Activated B cell treated with CpG ODN at 0.5 μM for 24 hours (primary cell): ENCODE results near the gene DNAJC4. TPM values are rescaled to one million over a fixed set of nuclear protein-coding genes. Genes with fewer than 3 reads are reported as not detected.

Experiments used
- ATAC-seq: fragments of 200-7000 bp; cut with Tn5 transposase; one replicate; pipeline ENCODE4 v1.10.0; 2021; ENCODE audit warnings: low read depth, mild to moderate bottlenecking, moderate library complexity
- CTCF ChIA-PET: fragments of 350-600 bp; sonication (Branson Sonifier 250); formaldehyde crosslinking; loops from one replicate; lab custom pipeline; 2021; ENCODE audit warnings: antibody characterized with exemption; lab: Charles Lee
- POLR2A ChIA-PET: fragments of 350-600 bp; sonication (Branson Sonifier 250); formaldehyde crosslinking; loops from one replicate; lab custom pipeline; 2021; ENCODE audit warnings: antibody characterized with exemption; lab: Charles Lee
- DNase-seq: peaks from one replicate; pipeline ENCODE4 v3.0.0; 2022
- H3K27ac Mint-ChIP-seq: one replicate; pipeline ENCODE4 v1.8.0; 2020; ENCODE audit warnings: mixed read lengths
- H3K27me3 Mint-ChIP-seq: one replicate; pipeline ENCODE4 v1.8.0; 2021; ENCODE audit warnings: mixed read lengths
- H3K36me3 Mint-ChIP-seq: one replicate; pipeline ENCODE4 v1.8.0; 2021; ENCODE audit warnings: low read depth, mixed read lengths
- H3K4me1 Mint-ChIP-seq: one replicate; pipeline ENCODE4 v1.8.0; 2021; ENCODE audit warnings: mixed read lengths
- H3K4me3 Mint-ChIP-seq: one replicate; pipeline ENCODE4 v1.8.0; 2020; ENCODE audit warnings: mild to moderate bottlenecking, mixed read lengths
- H3K9me3 Mint-ChIP-seq: one replicate; pipeline ENCODE4 v1.8.0; 2020; ENCODE audit warnings: mixed read lengths
- CTCF ChIP-seq: fragments of 200-600 bp; IDR thresholded peaks from one replicate; pipeline ENCODE4 v1.8.0; 2022; ENCODE audit warnings: antibody characterized with exemption, mild to moderate bottlenecking
- intact Hi-C: fragments of 100-400 bp; cut with micrococcal nuclease; formaldehyde crosslinking; loops from one replicate; pipeline ENCODE4 v1.15.1; 2024
- total RNA-seq: library from RNA; stranded (reverse); gene quantifications from 2 replicates; pipeline ENCODE4 v1.2.3, GENCODE V29; 2022

Gene DNAJC4
- total RNA-seq, 1 donor from 2014 or later, result 53.3 TPM

- DNase-seq (peak; percentile 65), ATAC-seq (peak; percentile 49)
- ChIA-PET POLR2A (interaction anchor here (0.6 to 12.7 kb wide), 7 partner anchors 8 to 37 kb away, joined by 3 to 191 read pairs (median 3); partner anchors contain the start of genes FERMT3, NUDT22 and TRPT1), CTCF (interaction anchor here (1.3 kb wide), 1 partner anchor 70 kb away, joined by 5 read pairs; no protein-coding TSS in a partner anchor)
- H3K27me3 Mint-ChIP-seq, result no peaks in the 10 kb centered on the region
- TF ChIP-seq CTCF, result no peak
- H3K36me3 Mint-ChIP-seq, result peaks cover 27% of the 10 kb centered on the region
- H3K4me1 Mint-ChIP-seq, result peaks cover 75% of the 10 kb centered on the region
- peak within 1 kb of the TSS; percentile 93 for H3K27ac Mint-ChIP-seq
- H3K4me3 Mint-ChIP-seq, result peak within 1 kb of the TSS; percentile 90
- intact Hi-C loops, result loop anchor here (1.0 to 5.0 kb wide), 3 partner anchors 17 to 297 kb away; partner anchors contain the start of genes NAA40, PLCB3, PRDX5 and TRMT112
- H3K9me3 Mint-ChIP-seq, result no peaks in the 10 kb centered on the region
These were observed 3.7 kb downstream of the DNAJC4 start, which contains the start of gene VEGFB for GRCh38 chr11:64233913-64234586. TSS of gene VEGFB (plus strand) at chr11:64234584. CDS start at chr11:64234834, 250 bp downstream.

- CTCF ChIA-PET, result no interaction called here
- DNase-seq, result peak; percentile 77
- no peaks in the 10 kb centered on the region for H3K27me3 Mint-ChIP-seq
- peaks cover 76% of the 10 kb centered on the region for H3K4me1 Mint-ChIP-seq
- peaks cover 30% of the 10 kb centered on the region for H3K36me3 Mint-ChIP-seq
- no peaks in the 10 kb centered on the region for H3K9me3 Mint-ChIP-seq
- POLR2A ChIA-PET, result interaction anchor here (0.6 to 2.0 kb wide), 7 partner anchors 9 to 50 kb away, joined by 3 to 11 read pairs (median 4); partner anchors contain the start of genes NUDT22, STIP1 and TRPT1
- no peak for TF ChIP-seq CTCF
- intact Hi-C loops, result loop anchor here (1.0 to 5.0 kb wide), 4 partner anchors 16 to 298 kb away; partner anchors contain the start of genes NAA40, PLCB3, PRDX5 and TRMT112
- H3K4me3 Mint-ChIP-seq, result peak overlapping the region; percentile 90
- H3K27ac Mint-ChIP-seq, result peak overlapping the region; percentile 93
- ATAC-seq, result peak; percentile 49
These were observed 4.5 kb downstream of the DNAJC4 start for GRCh38 chr11:64234647-64235379.

- H3K27me3 Mint-ChIP-seq, result no peaks in the 10 kb centered on the region
These were observed 5.3 kb downstream of the DNAJC4 start for GRCh38 chr11:64235437-64236161.

GRCh38 chr11:64237484-64237951 lies 7.2 kb downstream of the DNAJC4 start:
- peaks cover 73% of the 10 kb centered on the region for H3K4me1 Mint-ChIP-seq
- H3K36me3 Mint-ChIP-seq, result peaks cover 39% of the 10 kb centered on the region
- no peaks in the 10 kb centered on the region for H3K9me3 Mint-ChIP-seq
- no peak for DNase-seq
- ChIA-PET POLR2A (interaction anchor here (0.8 to 1.5 kb wide), 5 partner anchors 11 to 68 kb away, joined by 3 to 5 read pairs (median 4); partner anchors contain the start of genes ESRRA, FERMT3, NUDT22 and TRPT1), CTCF (interaction anchor here (0.6 kb wide), 1 partner anchor 39 kb away, joined by 3 read pairs; no protein-coding TSS in a partner anchor)
- no peaks in the 10 kb centered on the region for H3K27me3 Mint-ChIP-seq
- ATAC-seq, result no peak
- H3K4me3 Mint-ChIP-seq, result no peak overlapping the region
- TF ChIP-seq CTCF, result no peak
- H3K27ac Mint-ChIP-seq, result peak overlapping the region; percentile 98
- intact Hi-C loops, result no loop called here

More at GRCh38 chr11:64235437-64236161, 5.3 kb downstream of the DNAJC4 start:
- Mint-ChIP-seq H3K4me3 (peak overlapping the region; percentile 90), H3K36me3 (peaks cover 36% of the 10 kb centered on the region), H3K27ac (peak overlapping the region; percentile 93), H3K4me1 (peaks cover 80% of the 10 kb centered on the region), H3K9me3 (no peaks in the 10 kb centered on the region)
- ChIA-PET POLR2A (interaction anchor here (1.3 to 2.0 kb wide), 4 partner anchors 9 to 50 kb away, joined by 4 to 11 read pairs (median 6); partner anchors contain the start of genes NUDT22, STIP1 and TRPT1), CTCF (no interaction called here)
- intact Hi-C loops, result loop anchor here (1.0 kb wide), 1 partner anchor 35 kb away; no protein-coding TSS in a partner anchor
- DNase-seq (no peak), ATAC-seq (no peak)
- TF ChIP-seq CTCF, result no peak
